Trophoblast cell (in vitro differentiated cells and primary cell): ENCODE measurements around the gene CBX7.

ENCODE experiments used
- DNase-seq, 2 donors: peaks; one replicate each; pipeline ENCODE4 v3.0.0-alpha.2; 2016
- H2AFZ ChIP-seq: 2 replicates; pipeline ENCODE4 v1.6.1; 2013; ENCODE audit warnings: low read length, moderate library complexity, mild to moderate bottlenecking; ENCODE audit not compliant: insufficient read depth, poor library complexity
- H2AK5ac ChIP-seq: 2 replicates; pipeline ENCODE4 v1.6.1; 2013; ENCODE audit warnings: mild to moderate bottlenecking, low read length
- H2BK120ac ChIP-seq: 2 replicates; pipeline ENCODE4 v1.6.1; 2013; ENCODE audit warnings: low read length, mild to moderate bottlenecking, moderate library complexity; ENCODE audit not compliant: insufficient read depth, poor library complexity
- H2BK12ac ChIP-seq: 2 replicates; pipeline ENCODE4 v1.6.1; 2013; ENCODE audit warnings: mild to moderate bottlenecking, low read length, moderate library complexity
- H2BK5ac ChIP-seq: 2 replicates; pipeline ENCODE4 v1.6.1; 2013; ENCODE audit warnings: low read length, low read depth, moderate library complexity, mild to moderate bottlenecking; ENCODE audit not compliant: poor library complexity
- H3K14ac ChIP-seq: 2 replicates; pipeline ENCODE4 v1.6.1; 2013; ENCODE audit warnings: mild to moderate bottlenecking, low read length
- H3K18ac ChIP-seq: 2 replicates; pipeline ENCODE4 v1.6.1; 2013; ENCODE audit warnings: mild to moderate bottlenecking, low read length
- H3K23ac ChIP-seq: 2 replicates; pipeline ENCODE4 v1.6.1; 2013; ENCODE audit warnings: low read length
- H3K27ac ChIP-seq: 2 replicates; pipeline ENCODE4 v1.5.1; 2013; ENCODE audit warnings: low read depth, mild to moderate bottlenecking, inconsistent platforms, low read length, moderate library complexity
- H3K27me3 ChIP-seq: 2 replicates; pipeline ENCODE4 v1.6.1; 2013; ENCODE audit warnings: inconsistent platforms, mild to moderate bottlenecking, low read length, moderate library complexity; ENCODE audit not compliant: insufficient read depth
- H3K36me3 ChIP-seq, 2 experiments: 1 replicate in 1 of 2; 2 replicates in 1 of 2; pipeline ENCODE4 v1.6.1; 2013; ENCODE audit warnings: low read length in 2 of 2, mild to moderate bottlenecking in 2 of 2, moderate library complexity in 1 of 2; ENCODE audit not compliant: insufficient read depth in 2 of 2, control insufficient read depth in 1 of 2
- H3K4ac ChIP-seq: 2 replicates; pipeline ENCODE4 v1.6.1; 2013; ENCODE audit warnings: low read depth, mild to moderate bottlenecking, low read length, moderate library complexity
- H3K4me1 ChIP-seq, 2 experiments: 1 replicate in 1 of 2; 2 replicates in 1 of 2; pipeline ENCODE4 v1.6.1; 2013; ENCODE audit warnings: low read length in 2 of 2, mild to moderate bottlenecking in 2 of 2, moderate library complexity in 1 of 2; ENCODE audit not compliant: insufficient read depth in 2 of 2, control insufficient read depth in 1 of 2
- H3K4me2 ChIP-seq: 2 replicates; pipeline ENCODE4 v1.6.1; 2013; ENCODE audit warnings: inconsistent platforms, mild to moderate bottlenecking, low read length, moderate library complexity
- H3K4me3 ChIP-seq: 2 replicates; pipeline ENCODE4 v1.5.1; 2013; ENCODE audit warnings: mild to moderate bottlenecking, low read depth, low read length, inconsistent platforms
- H3K79me1 ChIP-seq: one replicate; pipeline ENCODE4 v1.6.1; 2013; ENCODE audit warnings: low read length
- H3K79me2 ChIP-seq: 2 replicates; pipeline ENCODE4 v1.6.1; 2013; ENCODE audit warnings: low read length, mild to moderate bottlenecking; ENCODE audit not compliant: control insufficient read depth, insufficient read depth, poor library complexity
- H3K9ac ChIP-seq: 2 replicates; pipeline ENCODE4 v1.6.1; 2013; ENCODE audit warnings: mild to moderate bottlenecking, low read length
- H3K9me3 ChIP-seq: 2 replicates; pipeline ENCODE4 v1.6.1; 2013; ENCODE audit warnings: low read depth, mild to moderate bottlenecking, control low read depth, inconsistent platforms, low read length; ENCODE audit not compliant: insufficient read depth
- H4K12ac ChIP-seq: 2 replicates; pipeline ENCODE4 v1.6.1; 2013; ENCODE audit warnings: low read depth, mild to moderate bottlenecking, low read length, moderate library complexity
- H4K8ac ChIP-seq: 2 replicates; pipeline ENCODE4 v1.6.1; 2013; ENCODE audit warnings: low read depth, mild to moderate bottlenecking, low read length, moderate library complexity
- H4K91ac ChIP-seq: one replicate; pipeline ENCODE4 v1.6.1; 2013; ENCODE audit warnings: low read depth, mild to moderate bottlenecking, low read length, moderate library complexity
- whole genome bisulfite sequencing: extraction: QIAGEN DNeasy Blood & Tissue Kit; methylation state at CpG from one replicate; pipeline ENCODE4 v1.1.7; 2013; ENCODE audit warnings: missing lambda C conversion rate; ENCODE audit not compliant: insufficient read length, insufficient coverage; ENCODE audit errors: extremely low coverage; 5-methylcytosine and 5-hydroxymethylcytosine counted together

Gene CBX7

DNA sequence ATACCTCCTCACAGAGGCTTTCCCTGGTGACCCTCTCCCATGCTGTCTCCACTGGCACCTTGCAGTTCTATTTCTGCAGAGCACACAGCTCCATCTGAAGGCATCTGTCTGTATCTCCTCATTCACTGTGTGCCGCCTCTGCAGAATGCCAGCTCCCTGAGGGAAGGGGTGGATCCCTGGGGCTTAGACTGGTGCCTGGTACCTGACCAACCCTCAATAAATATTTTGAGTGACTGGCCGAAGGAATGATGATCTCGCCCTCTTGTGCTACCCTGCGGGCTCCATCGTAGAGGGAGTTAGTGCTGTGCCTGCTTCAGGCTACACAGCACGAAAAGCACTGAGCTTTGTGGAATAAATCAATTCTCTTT, 1.6 kb downstream of the CBX7 start:
- H3K4me1 ChIP-seq: peaks cover 8 to 12% of the 10 kb centered on the region in 2 experiments
- no peaks in the 10 kb centered on the region for H3K36me3 ChIP-seq
- H3K4ac ChIP-seq: no peak overlapping the region
- no peak overlapping the region for H2BK12ac ChIP-seq
- peaks cover 6% of the 10 kb centered on the region for H3K27me3 ChIP-seq
- no peak overlapping the region for H2AFZ ChIP-seq
- H3K9me3 ChIP-seq: peaks cover 2% of the 10 kb centered on the region
- no peak overlapping the region for H2AK5ac ChIP-seq
- H4K91ac ChIP-seq: no peak overlapping the region
- no CpG with 5 or more reads among the region's 6 CpGs for WGBS
- DNase-seq: no peak
- H4K8ac ChIP-seq: no peak overlapping the region
- H3K18ac ChIP-seq: no peak overlapping the region
- H3K23ac ChIP-seq: no peak overlapping the region
- H3K79me2 ChIP-seq: peaks cover 5% of the 10 kb centered on the region
- H3K79me1 ChIP-seq: peaks cover 11% of the 10 kb centered on the region
- H2BK120ac ChIP-seq: no peak overlapping the region
- H3K4me3 ChIP-seq: no peak overlapping the region
- H3K27ac ChIP-seq: no peak overlapping the region
- no peak overlapping the region for H3K14ac ChIP-seq
- no peak overlapping the region for H2BK5ac ChIP-seq
- no peak overlapping the region for H4K12ac ChIP-seq
- no peak overlapping the region for H3K9ac ChIP-seq
- H3K4me2 ChIP-seq: no peak overlapping the region

DNA sequence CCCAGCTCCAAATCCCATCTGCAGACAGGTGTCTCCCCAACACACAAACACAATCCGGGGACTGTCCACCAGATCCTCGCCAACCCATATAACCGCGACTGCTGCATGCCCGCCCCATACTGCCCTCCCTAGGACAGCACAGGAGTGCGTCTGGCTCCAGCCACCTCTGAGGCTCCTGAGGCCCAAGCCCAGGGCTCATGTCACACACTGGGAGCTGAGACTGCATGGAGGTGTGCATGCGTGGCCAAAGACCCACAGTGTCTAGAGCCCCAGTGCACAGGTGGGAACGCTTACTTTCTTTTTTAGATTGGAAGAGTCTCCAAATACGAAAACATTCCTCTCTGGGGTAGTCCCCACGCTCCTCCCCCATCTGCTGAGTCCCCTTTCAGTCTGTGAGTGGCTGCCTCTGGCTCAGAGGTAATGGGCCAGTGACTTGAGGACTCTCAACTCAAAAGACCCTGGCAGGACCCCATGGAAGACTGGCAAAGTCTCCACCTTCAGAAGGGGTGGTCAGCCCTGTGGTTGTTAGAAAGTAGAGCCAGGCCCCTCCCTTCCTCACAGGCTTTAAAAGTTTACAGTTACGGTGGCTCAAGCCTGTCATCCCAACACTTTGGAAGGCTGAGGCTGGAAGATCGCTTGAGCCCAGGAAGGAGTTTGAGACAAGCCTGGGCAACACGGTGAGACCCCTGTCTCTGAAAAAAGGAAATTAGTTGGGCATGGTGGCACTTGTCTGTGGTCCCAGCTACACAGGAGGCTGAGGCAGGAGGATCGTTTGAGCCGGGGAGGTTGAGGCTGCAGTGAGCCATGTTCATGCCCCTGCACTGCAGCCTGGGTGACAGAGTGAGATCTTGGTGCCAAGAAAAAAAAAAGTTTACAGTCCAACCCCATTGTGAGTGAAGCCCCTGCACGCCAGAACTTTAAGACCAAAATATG, 2.3 kb downstream of the CBX7 start:
- H3K4ac ChIP-seq: no peak overlapping the region
- H2AK5ac ChIP-seq: no peak overlapping the region
- DNase-seq: no peak
- peaks cover 6% of the 10 kb centered on the region for H3K27me3 ChIP-seq
- H3K36me3 ChIP-seq: no peaks in the 10 kb centered on the region
- peaks cover 2% of the 10 kb centered on the region for H3K9me3 ChIP-seq
- H3K23ac ChIP-seq: no peak overlapping the region
- no peak overlapping the region for H4K8ac ChIP-seq
- H3K4me3 ChIP-seq: no peak overlapping the region
- no peak overlapping the region for H2BK5ac ChIP-seq
- H4K12ac ChIP-seq: no peak overlapping the region
- H2BK120ac ChIP-seq: no peak overlapping the region
- WGBS: no CpG with 5 or more reads among the region's 16 CpGs
- H3K79me2 ChIP-seq: peaks cover 8% of the 10 kb centered on the region
- H3K79me1 ChIP-seq: peaks cover 15% of the 10 kb centered on the region
- no peak overlapping the region for H2AFZ ChIP-seq
- H3K14ac ChIP-seq: no peak overlapping the region
- peaks cover 8 to 13% of the 10 kb centered on the region in 2 experiments for H3K4me1 ChIP-seq
- no peak overlapping the region for H3K9ac ChIP-seq
- no peak overlapping the region for H3K27ac ChIP-seq
- no peak overlapping the region for H3K18ac ChIP-seq
- H2BK12ac ChIP-seq: no peak overlapping the region
- no peak overlapping the region for H4K91ac ChIP-seq
- H3K4me2 ChIP-seq: no peak overlapping the region

DNA sequence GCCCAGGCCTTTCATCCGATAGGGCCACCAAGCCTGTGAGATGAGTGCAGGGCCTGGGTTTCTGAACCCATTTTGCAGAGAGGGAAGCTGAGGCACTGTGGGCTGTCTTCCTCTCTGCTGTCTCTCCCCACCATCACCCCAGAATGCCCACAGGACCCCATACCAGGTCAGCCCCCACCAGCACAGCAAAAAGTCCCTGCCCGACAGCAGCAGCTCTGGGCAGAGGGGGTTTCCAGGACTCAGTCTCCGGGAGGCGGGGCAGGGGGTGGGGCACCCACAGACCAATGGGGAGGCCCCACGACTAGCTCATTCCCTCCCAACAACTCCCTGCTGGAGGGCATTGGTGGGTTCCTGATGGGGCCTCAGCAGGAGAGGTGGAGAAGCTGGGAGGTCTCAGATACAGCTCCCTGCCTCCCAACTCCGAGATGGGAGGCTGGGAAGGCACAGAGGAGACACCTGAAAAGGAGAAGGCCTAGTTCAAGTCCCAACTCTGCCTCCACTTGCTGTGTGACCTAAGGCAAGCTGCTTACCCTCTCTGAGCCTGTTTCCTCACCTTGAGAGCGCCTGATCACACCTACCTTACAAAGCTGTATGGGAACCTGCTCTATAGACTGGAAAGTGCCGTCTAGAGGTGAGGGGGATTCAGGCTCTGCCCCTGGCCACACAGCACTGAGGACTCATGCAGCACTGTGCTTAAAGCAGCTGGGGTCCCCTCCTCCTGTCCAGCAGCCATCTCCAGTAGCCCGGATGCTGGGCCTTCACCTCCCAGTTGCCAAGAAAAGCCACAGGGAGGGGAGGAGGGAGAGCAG, 3.5 kb downstream of the CBX7 start:
- no peak overlapping the region for H3K23ac ChIP-seq
- no peak overlapping the region for H3K18ac ChIP-seq
- H3K9me3 ChIP-seq: peaks cover 2% of the 10 kb centered on the region
- no CpG with 5 or more reads among the region's 9 CpGs for WGBS
- H3K9ac ChIP-seq: no peak overlapping the region
- H2BK120ac ChIP-seq: no peak overlapping the region
- H3K4me3 ChIP-seq: no peak overlapping the region
- H3K79me1 ChIP-seq: peaks cover 17% of the 10 kb centered on the region
- no peak overlapping the region for H3K14ac ChIP-seq
- no peak overlapping the region for H4K12ac ChIP-seq
- H2AFZ ChIP-seq: no peak overlapping the region
- no peak overlapping the region for H3K4ac ChIP-seq
- H2BK5ac ChIP-seq: no peak overlapping the region
- H3K4me2 ChIP-seq: no peak overlapping the region
- H3K27me3 ChIP-seq: peaks cover 6% of the 10 kb centered on the region
- H2BK12ac ChIP-seq: no peak overlapping the region
- peaks cover 14 to 19% of the 10 kb centered on the region in 2 experiments for H3K4me1 ChIP-seq
- H4K8ac ChIP-seq: no peak overlapping the region
- peaks cover 9% of the 10 kb centered on the region for H3K79me2 ChIP-seq
- H4K91ac ChIP-seq: no peak overlapping the region
- H3K36me3 ChIP-seq: no peaks in the 10 kb centered on the region
- H3K27ac ChIP-seq: no peak overlapping the region
- H2AK5ac ChIP-seq: no peak overlapping the region
- no peak for DNase-seq

DNA sequence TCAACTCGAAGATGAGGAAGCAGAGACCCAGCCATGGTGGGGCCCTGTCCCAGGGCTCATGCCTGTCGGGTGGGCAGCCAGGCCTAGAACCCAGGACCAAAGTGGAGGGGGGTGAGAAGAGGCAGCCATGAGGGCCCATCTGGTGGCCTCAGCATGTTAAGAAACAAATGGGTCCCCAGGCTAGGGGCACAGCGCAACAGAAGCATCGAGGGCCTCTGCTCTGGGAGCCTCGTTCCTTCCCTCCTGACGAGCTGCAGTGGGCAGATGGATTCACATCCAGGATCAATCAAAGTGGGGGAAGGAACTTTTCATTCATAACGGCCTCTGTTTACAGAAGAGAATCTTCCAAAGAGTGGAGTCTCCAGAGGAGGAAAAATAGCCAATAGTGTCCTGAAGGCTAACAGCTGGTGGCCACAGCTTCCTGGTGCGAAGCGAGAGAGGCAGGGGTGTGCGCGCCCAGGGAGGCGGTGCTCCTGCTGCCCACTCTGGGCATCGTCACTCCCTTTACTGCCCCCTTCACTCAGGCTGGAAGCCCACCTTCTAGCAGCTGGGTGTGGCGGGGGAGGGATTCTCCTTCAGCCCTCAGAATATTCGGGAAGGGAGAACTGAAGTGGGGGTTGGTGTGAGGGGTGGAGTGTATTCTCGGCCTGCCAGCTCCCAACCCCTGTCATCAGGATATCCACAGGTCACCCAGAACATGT, 4.3 kb downstream of the CBX7 start:
- Histone ChIP-seq H2BK12ac (no peak overlapping the region), H2AFZ (no peak overlapping the region), H3K23ac (no peak overlapping the region), H3K4me1 (peaks cover 11 to 16% of the 10 kb centered on the region in 2 experiments), H3K27me3 (peaks cover 3% of the 10 kb centered on the region), H2BK5ac (no peak overlapping the region), H4K12ac (no peak overlapping the region), H3K79me1 (peaks cover 13% of the 10 kb centered on the region), H3K4me3 (no peak overlapping the region), H4K91ac (no peak overlapping the region), H3K14ac (no peak overlapping the region), H2AK5ac (no peak overlapping the region), H3K9me3 (peaks cover 2% of the 10 kb centered on the region), H3K18ac (no peak overlapping the region), H3K4me2 (no peak overlapping the region), H2BK120ac (no peak overlapping the region), H3K4ac (no peak overlapping the region), H3K79me2 (peaks cover 8% of the 10 kb centered on the region), H4K8ac (no peak overlapping the region), H3K36me3 (no peaks in the 10 kb centered on the region), H3K27ac (no peak overlapping the region), H3K9ac (no peak overlapping the region)
- WGBS: no CpG with 5 or more reads among the region's 16 CpGs
- DNase-seq: no peak
